Glomerular visceral epithelial cell (primary cell): ENCODE data around the gene RNF208.

Source experiments
- DNase-seq: peaks from one replicate; pipeline ENCODE4 v3.0.0-alpha.2; 2016; ENCODE audit errors: extremely low spot score

Gene RNF208

GRCh38 chr9:137227853-137228505 lies 5.9 kb upstream of the RNF208 start:
- no peak for DNase-seq

DNA sequence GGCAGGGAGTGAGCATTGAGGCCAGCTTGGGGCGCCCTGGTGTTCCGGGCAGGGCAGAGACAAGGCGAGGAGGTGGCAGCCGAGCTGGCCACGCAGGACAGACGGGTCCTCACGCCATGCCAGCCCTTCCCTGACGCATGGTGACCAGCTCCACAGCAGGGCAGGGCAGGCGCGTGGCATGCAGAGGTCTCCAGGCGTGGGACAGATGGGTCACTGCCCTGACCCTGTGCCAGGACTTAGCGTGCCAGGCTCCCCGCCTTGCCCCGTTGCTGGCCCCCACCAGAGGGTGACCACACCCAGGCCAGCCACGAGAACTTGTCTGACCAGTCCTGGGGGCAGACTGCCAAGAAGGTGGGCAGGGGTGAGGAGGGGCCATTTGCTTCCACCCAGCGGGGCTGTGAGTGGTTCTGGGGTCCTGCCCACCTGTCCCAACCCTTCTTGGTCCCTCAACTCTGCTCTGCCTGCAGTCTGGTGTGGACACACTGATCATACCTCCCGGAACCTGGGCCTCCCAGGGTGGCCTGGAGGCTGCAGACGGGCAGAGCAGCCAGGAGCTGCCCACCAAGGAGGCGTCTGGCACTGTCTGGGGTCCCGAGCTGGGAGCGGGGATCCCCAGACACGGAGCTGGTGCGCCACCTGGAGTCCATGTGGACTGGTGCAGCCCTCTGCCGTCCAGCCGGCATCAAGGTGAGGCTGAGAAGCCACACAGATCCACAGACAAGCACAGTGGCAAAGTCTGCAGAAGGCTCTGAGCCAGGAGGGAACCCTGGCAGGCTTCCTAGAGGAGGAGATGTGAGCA lies 5.2 kb upstream of the RNF208 start, which contains the start of gene RNF224:
Gene RNF224 (plus strand): TSS at position 449 of the 799 bp plus-strand sequence. CDS start 834 bp downstream, outside the sequence.
- DNase-seq = peak; percentile 86

DNA sequence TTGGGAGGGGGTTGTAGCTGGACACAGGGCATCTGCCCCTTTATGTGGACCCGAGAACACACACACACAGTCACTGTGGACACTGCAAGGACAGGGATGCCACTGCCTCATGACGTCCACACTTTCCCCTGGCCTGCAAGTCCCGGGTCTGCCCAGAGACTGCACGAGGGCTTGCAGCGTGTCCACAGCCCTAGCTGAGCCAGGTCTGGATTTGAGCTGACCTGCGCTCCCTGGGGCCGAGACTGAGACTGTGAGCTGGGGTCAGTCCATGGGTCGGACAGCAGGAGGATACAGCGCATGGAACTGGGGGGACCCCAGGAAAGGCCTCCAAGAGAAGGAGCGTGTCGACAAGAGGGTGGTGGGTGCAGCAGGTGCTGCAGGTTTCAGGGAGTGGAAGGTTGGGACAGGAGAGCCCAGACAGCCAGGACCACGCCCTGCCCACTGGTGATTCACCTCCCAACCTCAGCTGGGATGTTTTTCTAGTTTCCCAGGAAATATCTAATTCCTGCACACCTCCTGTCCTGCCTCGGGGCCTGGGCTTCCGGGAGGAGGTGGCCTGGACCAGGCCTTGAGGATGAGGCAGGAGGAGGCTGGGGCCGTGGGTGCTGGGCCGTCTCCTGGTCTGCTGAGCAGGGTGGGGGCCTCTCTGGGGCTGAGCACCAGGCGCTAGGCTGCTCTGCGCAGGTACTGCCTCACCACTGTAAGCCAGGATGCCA lies 4.5 kb upstream of the RNF208 start:
- DNase-seq = peak; percentile 78

GRCh38 chr9:137225699-137226331 lies 3.8 kb upstream of the RNF208 start:
- no peak for DNase-seq

DNA sequence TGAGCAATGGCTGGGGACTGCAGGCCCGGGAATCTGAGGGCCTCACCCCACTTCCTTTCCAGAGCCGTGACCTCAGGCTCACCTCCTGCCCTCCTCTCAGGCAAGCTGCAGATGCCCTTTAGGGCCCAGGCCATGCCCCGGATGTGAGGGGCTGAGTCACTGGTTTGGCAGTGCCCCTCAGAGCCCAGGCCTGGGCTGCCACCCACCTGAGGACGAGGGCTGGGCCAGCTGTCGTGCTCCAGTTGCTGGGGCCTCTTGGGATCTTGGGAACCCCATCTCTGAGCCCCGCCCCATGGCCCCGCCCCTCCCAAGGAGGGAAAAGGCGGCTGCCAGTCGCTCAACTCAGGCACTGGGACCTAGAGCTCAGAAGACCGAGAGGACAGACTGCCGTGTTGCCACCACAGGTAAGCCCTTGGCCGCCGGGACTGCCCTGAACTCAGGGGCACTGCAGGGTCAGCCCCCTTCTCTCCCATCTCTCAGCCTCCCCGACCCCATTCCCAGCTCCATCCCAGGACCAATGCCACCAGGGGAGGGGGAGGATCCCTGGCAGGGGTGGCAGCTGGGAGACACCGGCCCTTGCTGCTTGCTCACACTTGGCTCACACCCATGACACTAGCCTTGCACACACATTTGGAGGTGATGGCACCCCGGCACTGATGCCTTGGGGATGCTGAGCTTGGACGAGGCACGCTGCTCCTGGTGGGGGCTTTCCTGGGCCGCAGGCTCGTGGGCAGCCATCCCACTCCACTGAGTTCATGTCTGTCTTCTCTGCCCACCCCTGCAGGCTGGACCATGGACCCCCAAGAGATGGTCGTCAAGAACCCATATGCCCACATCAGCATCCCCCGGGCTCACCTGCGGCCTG lies 3.0 kb upstream of the RNF208 start, which contains the start of gene CYSRT1:
Gene CYSRT1 (plus strand): TSS at position 345 of the 865 bp plus-strand sequence. CDS start 448 bp downstream, at position 793.
- no peak for DNase-seq

DNA sequence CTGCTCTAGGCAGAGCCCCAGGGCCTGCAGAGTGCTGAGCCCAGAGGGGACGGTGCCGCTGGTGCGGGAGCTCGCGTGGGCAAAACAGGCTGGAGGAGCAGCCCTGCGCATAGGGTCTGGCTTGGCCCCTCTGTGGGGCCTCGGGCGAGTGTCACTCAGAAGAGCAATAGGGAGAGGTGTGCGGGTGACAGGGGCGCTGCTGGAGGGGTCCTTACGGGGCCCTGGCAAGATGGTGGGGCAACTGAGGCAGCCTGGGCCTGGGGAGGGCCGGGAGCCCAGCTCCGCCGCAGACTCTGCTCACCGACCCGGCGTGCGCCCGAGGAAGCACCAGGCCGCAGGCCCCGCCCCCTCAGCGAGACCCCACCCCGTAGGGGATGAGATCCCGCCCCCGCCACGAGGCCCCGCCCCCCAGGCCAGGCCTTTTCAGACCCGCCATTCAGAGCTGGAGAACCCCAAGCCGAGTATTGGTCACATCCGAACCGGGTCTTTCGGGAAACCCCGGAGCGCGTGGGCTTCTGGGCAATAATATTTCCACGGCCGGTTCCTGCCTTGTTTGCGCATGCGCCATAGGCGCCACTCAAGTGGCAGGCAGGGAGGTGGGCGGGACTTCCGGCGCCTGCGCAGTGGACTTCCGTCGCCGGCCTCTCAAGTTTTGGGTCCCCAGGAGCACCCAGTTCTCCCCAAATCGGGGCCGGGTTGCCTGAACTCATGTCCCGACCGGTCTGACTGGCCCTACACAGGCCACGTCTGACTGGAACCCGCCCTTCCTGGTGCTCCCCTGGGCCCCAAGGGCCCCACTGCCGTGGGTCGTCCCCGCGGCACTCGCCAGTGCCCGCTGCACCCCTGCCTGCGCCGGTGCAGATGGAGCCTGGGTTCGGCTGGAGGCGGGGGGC lies 1.3 kb upstream of the RNF208 start:
- DNase-seq = peak; percentile 99

- DNase-seq = no peak
Observed at GRCh38 chr9:137221506-137222111, 431 bp downstream of the RNF208 start.

- DNase-seq = no peak
Observed at GRCh38 chr9:137221095-137221505, 940 bp downstream of the RNF208 start.

DNA sequence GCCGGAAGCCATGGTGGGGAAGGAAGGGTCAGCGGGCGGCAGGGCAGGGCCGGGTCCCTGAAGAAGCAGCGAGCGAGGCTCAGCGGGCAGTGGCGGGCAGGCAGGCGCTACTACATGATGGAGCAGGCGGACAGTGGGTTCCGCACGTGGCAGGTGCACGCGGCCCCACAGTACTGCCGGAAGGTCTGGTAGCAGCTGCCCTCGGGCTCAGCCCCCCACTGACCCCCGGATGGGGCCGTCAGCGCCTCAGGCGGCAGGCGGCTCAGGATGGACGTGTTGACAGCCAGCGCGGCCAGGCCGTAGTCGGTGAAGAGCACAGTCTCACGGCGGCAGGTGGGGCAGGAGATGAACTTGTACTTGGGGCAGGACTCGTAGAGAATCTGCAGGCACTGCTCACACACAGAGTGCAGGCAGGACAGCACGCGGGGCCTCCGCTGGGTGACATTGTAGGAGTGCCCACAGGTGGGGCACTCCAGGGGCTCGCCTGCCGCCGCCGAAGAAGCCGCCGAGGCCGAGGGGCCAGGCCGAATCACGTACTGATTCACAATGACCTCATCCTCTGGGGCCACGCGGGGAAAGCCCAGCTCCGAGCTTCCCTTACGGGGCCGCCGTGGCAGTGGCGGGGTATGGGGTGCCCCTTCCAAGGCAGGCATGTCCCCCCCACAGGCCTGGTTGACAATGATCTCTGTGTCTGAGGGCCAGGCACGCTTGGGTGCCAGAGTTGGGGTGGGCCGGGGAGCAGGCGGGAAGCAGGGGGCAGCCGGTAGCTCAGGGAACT lies 1.5 kb downstream of the RNF208 start:
- DNase-seq = no peak

DNA sequence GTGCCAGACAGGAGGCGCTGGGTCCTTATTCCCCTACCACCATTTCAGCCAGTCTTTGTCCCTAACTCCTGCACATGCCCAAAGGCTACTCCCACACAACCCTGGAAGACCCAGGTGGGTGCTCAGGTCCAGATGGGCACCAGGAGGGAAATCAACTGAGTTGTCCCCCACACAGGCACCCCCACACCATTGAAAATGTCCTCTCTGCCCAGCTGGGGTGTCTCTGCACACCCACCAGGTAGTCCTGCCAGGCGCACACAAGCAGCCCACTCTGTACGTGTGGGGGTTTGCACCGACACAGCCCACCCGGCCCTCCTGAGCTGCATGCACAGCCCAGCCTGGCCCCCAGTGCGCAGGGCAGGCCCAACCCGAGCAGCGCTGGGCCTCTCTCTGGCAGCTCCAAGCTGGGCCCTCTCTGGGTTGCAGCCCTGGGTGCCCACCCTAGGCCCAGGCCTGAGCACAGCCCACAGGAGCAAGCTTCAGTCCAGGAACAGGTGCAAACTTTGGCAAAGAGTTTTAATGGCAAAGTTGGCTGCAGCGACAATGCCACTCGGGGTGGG lies 2.2 kb downstream of the RNF208 start:
- DNase-seq = no peak

GRCh38 chr9:137218754-137219271 lies 3.2 kb downstream of the RNF208 start:
- DNase-seq = peak; percentile 31

- no peak for DNase-seq
Observed at GRCh38 chr9:137218212-137218753, 3.8 kb downstream of the RNF208 start.

DNA sequence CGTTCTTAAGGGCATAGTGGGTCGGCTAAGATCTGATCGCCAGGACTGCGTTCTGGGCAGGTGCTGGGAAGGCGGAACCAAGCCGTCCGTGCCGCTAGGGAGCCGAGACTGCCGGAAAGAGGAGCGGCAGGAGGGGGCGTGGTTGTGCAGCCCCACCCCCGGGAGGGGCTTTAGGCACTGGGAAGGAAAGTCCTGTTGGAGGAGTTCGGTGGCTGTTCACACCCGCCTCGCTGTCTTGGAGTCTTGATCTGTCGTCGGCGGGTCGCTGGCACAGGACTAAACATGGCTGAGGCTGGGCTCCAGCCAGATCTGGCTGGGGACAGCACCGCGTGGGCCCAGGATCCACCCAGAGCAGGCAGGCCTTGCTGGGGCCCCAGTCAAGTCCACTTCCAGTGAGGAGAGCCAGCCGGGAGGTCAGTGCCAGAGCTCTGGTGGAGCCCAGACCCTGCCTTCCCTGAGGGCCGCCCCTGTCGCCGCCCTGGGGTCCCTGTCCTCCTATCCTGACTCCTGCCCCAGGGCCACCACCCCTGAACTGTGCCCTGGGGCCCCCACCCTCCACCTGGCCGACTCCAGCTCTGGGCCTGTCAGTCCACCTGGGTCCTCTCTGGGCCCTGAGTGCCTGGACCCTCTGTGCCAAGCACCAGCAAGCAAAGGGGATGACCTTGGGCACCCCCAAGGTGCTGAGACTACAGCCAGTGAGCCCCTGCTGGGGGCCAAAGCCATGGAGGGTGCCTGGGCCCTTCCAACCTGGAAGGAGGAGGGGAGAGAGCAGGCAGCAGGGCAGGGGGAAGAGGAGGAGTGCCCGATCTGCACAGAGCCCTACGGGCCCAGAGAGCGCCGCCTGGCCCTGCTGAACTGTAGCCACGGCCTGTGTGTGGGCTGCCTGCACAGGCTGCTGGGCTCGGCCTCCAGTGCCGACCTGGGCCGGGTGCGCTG lies 4.5 kb downstream of the RNF208 start:
- DNase-seq = no peak

DNA sequence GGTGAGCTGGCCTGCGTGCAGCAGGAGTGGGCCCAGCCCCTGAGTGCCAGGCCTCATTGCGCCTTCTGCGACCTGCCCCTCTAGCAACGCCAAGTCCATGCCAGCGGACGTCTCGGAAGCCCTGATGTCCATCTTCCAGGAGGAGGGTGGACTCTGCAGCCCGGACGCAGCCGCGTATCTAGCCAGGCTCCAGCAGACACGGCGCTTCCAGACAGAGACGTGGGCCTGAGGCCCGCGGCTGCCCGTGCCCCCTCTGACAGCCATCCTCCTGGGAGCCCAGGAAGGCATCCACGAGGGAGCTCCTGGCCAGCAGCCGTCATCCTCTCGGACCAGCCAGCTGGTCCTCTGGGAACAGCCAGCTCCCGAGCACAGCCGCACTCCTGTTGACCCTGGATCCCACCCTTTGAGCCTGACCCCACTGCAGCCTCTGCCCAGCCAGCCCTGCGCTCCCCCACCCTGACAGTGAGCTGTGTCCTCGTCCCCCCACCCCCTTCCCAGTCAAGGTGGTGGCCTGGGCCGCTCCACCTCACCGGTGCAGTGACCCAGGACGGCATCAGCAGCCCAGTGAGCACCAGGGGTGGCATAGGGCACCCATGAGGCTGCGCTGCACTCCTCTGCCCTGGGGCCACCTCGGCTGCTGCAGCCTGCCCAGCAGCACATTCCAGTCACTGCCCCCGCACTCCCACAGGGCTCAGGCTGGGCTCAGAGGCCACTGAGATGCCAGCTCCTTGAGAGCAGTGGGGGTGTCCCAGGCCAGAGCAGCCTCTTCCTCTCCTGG lies 5.7 kb downstream of the RNF208 start:
- no peak for DNase-seq

GRCh38 chr9:137215196-137215986 lies 6.6 kb downstream of the RNF208 start:
- DNase-seq = no peak
